Mucosa of descending colon (tissue), 3 donors: ENCODE results near the gene GIMAP8. TPM values are rescaled to one million over a fixed set of nuclear protein-coding genes. Genes with fewer than 3 reads are reported as not detected.

ENCODE experiments used
- ATAC-seq: fragments of 200-7000 bp; cut with Tn5 transposase; one replicate; pipeline ENCODE4 v1.9.1; 2020; ENCODE audit warnings: mild to moderate bottlenecking, moderate library complexity
- DNase-seq, 3 donors: peaks; one replicate each; pipeline ENCODE4 v3.0.0-alpha.2; 2020
- H3K36me3 ChIP-seq: fragments of 200-600 bp; one replicate; pipeline ENCODE4 v1.8.0; 2021; ENCODE audit warnings: low read depth, mild to moderate bottlenecking
- H3K4me1 ChIP-seq: fragments of 200-600 bp; one replicate; pipeline ENCODE4 v1.8.0; 2021; ENCODE audit warnings: low read depth, mild to moderate bottlenecking
- H3K4me3 ChIP-seq: fragments of 200-600 bp; one replicate; pipeline ENCODE4 v1.8.0; 2021; ENCODE audit warnings: mild to moderate bottlenecking
- H3K9me3 ChIP-seq: fragments of 200-600 bp; one replicate; pipeline ENCODE4 v1.8.0; 2021; ENCODE audit warnings: mild to moderate bottlenecking
- intact Hi-C, 2 donors: fragments of 100-400 bp; cut with DNase I in 1 of 2; cut with micrococcal nuclease in 1 of 2; formaldehyde crosslinking; loops; one replicate each; pipeline versions ENCODE4 v1.11.0 to v1.11.1; 2022; cut with DNase I, micrococcal nuclease
- total RNA-seq, 3 donors: library from RNA; stranded (reverse); fragmentation: NEBNext Ultra II Directional in 2 of 3; extraction: Animal tissue kit (Norgen Biotek cat#: 25700) in 2 of 3; gene quantifications; one replicate each; pipeline versions ENCODE4 v1.2.1 to v1.2.4, GENCODE V29; 2021 to 2023
- TF ChIP-seq, protein P1 (sequence below): fragments of 200-600 bp; IDR thresholded peaks from one replicate; pipeline ENCODE4 v1.8.0; 2022; ENCODE audit warnings: antibody characterized with exemption, mild to moderate bottlenecking
- donor health status: DM: no; HTN: no; CAD: no; lungs with moderate emphysema.
- donor health status: DM: no; HTN: no; CAD: no.
- donor health status: DM: no; HTN: yes; CAD: no.

Gene GIMAP8
- total RNA-seq, 3 donors from 2014 or later, result 4.1 to 9.1 (median 5.5) TPM

DNA sequence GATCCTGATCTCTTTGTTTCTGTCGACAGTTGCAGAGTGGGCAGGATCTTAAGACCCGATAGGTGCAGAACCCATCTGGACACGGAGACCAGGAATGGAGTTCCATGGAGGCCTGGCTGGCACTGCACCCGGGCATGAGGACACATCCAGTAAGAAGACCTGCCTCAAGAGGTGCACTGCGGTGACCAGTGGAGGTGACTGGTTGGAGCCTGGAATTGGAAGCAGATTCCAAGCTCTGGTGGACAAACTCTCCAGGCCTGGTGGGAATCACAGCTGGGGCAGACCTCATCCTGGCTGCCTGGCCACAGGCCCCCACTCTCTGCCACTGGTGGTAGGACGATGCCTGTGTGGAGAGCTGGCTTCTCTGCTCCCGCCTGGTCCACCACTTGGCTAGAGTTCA lies 40.3 kb upstream of the GIMAP8 start:
- intact Hi-C loops, result no loop called here
- TF ChIP-seq, protein P1, sequence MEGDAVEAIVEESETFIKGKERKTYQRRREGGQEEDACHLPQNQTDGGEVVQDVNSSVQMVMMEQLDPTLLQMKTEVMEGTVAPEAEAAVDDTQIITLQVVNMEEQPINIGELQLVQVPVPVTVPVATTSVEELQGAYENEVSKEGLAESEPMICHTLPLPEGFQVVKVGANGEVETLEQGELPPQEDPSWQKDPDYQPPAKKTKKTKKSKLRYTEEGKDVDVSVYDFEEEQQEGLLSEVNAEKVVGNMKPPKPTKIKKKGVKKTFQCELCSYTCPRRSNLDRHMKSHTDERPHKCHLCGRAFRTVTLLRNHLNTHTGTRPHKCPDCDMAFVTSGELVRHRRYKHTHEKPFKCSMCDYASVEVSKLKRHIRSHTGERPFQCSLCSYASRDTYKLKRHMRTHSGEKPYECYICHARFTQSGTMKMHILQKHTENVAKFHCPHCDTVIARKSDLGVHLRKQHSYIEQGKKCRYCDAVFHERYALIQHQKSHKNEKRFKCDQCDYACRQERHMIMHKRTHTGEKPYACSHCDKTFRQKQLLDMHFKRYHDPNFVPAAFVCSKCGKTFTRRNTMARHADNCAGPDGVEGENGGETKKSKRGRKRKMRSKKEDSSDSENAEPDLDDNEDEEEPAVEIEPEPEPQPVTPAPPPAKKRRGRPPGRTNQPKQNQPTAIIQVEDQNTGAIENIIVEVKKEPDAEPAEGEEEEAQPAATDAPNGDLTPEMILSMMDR, result no peak
- DNase-seq (no peak), ATAC-seq (no peak)
- H3K4me1 ChIP-seq, result peaks cover 7% of the 10 kb centered on the region
- no peak overlapping the region for H3K4me3 ChIP-seq
- no peaks in the 10 kb centered on the region for H3K9me3 ChIP-seq
- no peaks in the 10 kb centered on the region for H3K36me3 ChIP-seq

- ATAC-seq, result no peak
- no peak for DNase-seq
- Histone ChIP-seq H3K4me1 (peaks cover 7% of the 10 kb centered on the region), H3K36me3 (no peaks in the 10 kb centered on the region), H3K9me3 (no peaks in the 10 kb centered on the region), H3K4me3 (no peak overlapping the region)
- TF ChIP-seq, protein P1, result no peak
- intact Hi-C loops, result no loop called here
Observed at GRCh38 chr7:150410680-150411346, 39.6 kb upstream of the GIMAP8 start.

DNA sequence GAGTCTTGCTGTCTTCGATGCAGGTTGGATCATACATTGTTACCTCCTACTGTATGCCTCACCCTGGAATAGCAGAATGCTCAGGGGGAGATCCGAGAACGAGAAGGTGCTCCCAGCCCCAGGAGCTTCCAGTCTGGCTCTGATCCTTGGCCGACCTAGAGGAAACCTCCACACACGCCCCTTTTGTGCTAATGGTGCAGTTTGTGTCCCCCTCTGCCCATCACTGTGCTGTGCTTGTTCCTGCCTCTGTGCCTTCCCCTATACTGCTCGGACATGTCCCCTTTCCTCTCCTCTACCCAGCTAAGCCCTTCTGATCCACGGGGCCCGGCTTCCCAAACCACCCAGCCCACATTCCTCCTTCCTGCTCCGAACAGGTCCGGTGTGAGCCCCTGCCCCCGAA lies 38.8 kb upstream of the GIMAP8 start:
- Histone ChIP-seq H3K4me1 (peaks cover under 1% of the 10 kb centered on the region), H3K9me3 (no peaks in the 10 kb centered on the region), H3K4me3 (no peak overlapping the region), H3K36me3 (no peaks in the 10 kb centered on the region)
- DNase-seq (no peak), ATAC-seq (no peak)
- intact Hi-C loops, result no loop called here
- TF ChIP-seq, protein P1, result no peak

GRCh38 chr7:150412016-150412415 lies 38.4 kb upstream of the GIMAP8 start:
- no peaks in the 10 kb centered on the region for H3K36me3 ChIP-seq
- no peak overlapping the region for H3K4me3 ChIP-seq
- no peaks in the 10 kb centered on the region for H3K9me3 ChIP-seq
- ATAC-seq (no peak), DNase-seq (no peak)
- intact Hi-C loops, result no loop called here
- no peaks in the 10 kb centered on the region for H3K4me1 ChIP-seq
- TF ChIP-seq, protein P1, result no peak

- DNase-seq (no peak), ATAC-seq (no peak)
- intact Hi-C loops, result no loop called here
- H3K4me1 ChIP-seq, result no peaks in the 10 kb centered on the region
- TF ChIP-seq, protein P1, result no peak
- no peaks in the 10 kb centered on the region for H3K9me3 ChIP-seq
- H3K36me3 ChIP-seq, result no peaks in the 10 kb centered on the region
- no peak overlapping the region for H3K4me3 ChIP-seq
Observed at GRCh38 chr7:150412518-150413488, 37.6 kb upstream of the GIMAP8 start.
